GM20431 (cell line): Measurements from ENCODE around the gene ADARB2.
"Not testable (repeated sequence)": the region's sequence is repeated elsewhere in the genome, so short reads cannot be mapped to it uniquely, and the experiment has no call there.

Experiments used
- in situ Hi-C: fragments of 300-500 bp; cut with MseI, MboI; formaldehyde crosslinking; loops from one replicate; pipeline ENCODE4 v1.15.0; 2020; ENCODE audit warnings: low sequenced_read_pairs; ENCODE audit not compliant: unreplicated experiment

Gene ADARB2

DNA sequence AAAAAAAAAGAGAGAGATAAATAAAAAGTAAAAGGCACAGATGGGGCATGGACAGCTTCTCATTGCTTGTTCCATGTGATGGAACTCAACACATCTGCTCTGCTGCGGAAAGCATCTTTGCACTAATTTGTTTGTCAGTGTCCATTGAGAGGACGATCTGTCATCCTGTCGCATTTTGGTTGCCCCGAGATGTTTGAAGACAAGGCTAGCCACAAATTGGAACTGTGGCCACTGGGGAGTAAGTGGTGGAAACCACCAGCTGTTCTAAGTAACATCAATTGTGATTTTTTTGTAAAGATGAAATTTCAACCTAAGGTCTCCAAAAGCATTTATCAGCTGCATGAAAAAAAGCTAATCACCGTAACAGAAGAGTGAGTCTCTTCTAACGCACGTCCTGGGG is 312.7 kb downstream of the ADARB2 start:
- in situ Hi-C loops, result no loop called here

GRCh38 chr10:1423676-1424253 is 313.6 kb downstream of the ADARB2 start:
- in situ Hi-C loops, result no loop called here

DNA sequence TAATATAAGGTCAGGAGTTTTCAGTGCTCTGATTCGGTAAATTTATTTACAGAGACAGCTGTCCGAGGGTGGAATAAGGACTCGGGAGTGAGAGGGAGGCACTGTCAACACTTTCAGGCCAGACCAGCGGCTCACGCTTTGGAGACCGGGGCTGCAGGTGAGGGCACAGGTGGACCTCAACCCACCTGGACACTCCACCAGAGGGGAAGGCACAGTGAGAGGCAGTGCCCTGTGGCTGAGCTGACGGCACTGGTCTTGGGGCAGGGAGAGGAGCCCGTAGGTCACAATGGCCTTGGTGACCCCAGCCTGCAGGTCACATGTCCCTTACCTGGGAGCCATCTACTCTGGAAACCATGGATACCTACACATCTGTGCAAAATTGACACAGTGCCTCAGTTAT is 315.1 kb downstream of the ADARB2 start:
- in situ Hi-C loops, result no loop called here

GRCh38 chr10:1420661-1421362 is 316.5 kb downstream of the ADARB2 start:
- in situ Hi-C loops, result no loop called here

- in situ Hi-C loops, result no loop called here
These were observed 317.3 kb downstream of the ADARB2 start for GRCh38 chr10:1419796-1420610.

- in situ Hi-C loops, result no loop called here
These were observed 319.2 kb downstream of the ADARB2 start for GRCh38 chr10:1418031-1418550.

GRCh38 chr10:1417574-1417973 is 319.8 kb downstream of the ADARB2 start:
- in situ Hi-C loops, result no loop called here

GRCh38 chr10:1416456-1417037 is 320.8 kb downstream of the ADARB2 start:
- in situ Hi-C loops, result no loop called here

- in situ Hi-C loops, result no loop called here
These were observed 322.4 kb downstream of the ADARB2 start for GRCh38 chr10:1414893-1415292.

GRCh38 chr10:1414346-1414745 is 323.0 kb downstream of the ADARB2 start:
- in situ Hi-C loops, result not testable (repeated sequence)

DNA sequence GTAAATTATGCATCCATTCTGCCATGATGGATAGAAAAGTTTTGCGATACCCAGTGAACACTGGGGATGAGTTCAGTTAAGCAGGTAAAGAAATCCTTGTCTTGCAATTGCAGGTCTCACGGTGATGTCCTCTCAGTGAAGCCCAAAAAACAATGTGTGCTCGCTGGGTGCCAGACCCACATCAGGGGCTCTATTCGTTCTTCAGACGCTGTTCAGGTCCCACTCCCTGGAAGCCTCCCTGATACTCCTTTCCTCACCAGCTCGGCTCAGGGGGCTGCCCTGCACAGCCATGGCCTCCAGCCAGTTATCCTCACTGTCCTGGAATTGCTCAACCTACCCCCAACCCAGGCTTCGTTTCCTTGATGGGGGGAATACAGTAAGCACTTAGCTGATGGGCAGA is 323.5 kb downstream of the ADARB2 start:
- in situ Hi-C loops, result no loop called here

- in situ Hi-C loops, result no loop called here
These were observed 324.1 kb downstream of the ADARB2 start for GRCh38 chr10:1413256-1413655.

DNA sequence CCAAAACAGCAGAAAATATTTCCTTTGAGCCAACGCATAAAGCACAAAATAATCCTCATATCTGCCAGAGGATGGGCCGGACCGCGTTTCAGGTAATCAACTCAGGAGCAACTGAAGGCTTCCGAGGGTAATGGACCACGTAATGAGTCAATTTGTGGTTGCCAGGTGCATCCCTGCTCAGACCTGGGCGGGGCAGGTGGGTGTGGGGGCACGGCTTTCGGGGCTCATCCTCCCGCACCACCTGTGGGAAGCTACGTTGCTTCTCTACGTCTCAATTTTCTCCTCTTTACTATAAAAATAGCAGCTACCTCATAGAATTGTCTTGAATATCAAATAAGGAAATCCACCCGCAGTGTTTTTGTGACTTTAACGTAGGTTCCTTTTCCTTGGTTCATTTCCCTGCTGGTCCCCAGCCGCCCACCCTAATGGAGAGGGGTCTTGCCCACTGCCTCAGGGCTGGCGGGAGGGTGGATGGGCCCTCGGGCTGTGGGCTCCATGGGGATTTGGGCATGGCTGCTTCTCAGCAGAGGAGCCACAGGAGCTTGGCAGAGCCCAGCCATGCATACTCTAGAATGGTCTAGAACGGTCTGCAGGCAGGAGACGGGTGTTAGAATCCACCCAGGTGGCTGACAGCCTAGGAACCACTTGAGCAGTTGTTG is 324.7 kb downstream of the ADARB2 start:
- in situ Hi-C loops, result no loop called here

- in situ Hi-C loops, result no loop called here
These were observed 325.4 kb downstream of the ADARB2 start for GRCh38 chr10:1411956-1412355.

- in situ Hi-C loops, result no loop called here
These were observed 325.9 kb downstream of the ADARB2 start for GRCh38 chr10:1411451-1411850.

DNA sequence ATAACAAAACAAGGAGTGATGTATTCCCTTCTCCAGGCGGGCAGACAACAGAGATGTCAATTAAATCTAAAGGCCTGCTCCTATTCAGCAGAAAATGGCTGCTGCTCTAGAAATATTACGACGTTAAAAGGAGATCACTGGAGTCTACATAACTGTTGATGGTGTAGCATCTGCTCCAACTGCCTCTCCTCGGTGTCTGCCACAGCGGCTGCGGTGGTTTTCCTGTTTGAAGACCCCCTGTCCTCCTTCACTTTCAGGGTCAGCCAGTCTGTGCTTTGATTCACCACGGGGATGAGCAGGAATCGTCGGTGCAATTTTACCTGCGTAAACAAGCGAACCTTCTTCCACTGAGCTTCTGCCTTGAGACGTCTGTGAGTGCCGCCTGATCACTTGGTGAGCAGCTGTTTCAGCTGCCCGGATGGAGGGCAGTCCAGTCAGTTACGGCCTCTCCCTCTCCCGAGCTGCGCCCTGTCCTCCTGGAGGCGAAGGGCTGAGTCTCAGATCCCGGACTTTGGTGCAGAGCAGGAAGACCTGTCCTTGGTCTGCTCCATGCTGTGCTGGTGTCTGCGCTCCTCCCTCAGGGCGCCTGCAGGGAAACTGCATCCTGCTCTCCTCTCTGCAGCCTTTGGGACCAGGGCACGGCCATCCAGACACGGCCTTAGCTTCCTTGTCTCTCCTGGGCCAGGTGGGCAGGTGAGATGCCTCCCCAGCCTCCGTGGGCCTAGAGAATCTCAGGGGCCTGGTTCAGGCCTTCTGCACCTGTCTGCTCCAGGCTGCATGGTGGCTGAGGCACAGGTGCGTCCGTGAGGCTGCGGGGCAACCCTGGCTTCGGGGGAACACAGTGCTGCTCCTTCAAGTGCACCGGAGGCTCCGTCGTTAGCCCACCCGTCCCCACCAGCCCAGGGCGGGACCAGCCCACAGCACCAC is 326.6 kb downstream of the ADARB2 start:
- in situ Hi-C loops, result no loop called here

- in situ Hi-C loops, result no loop called here
These were observed 327.3 kb downstream of the ADARB2 start for GRCh38 chr10:1410032-1410431.

DNA sequence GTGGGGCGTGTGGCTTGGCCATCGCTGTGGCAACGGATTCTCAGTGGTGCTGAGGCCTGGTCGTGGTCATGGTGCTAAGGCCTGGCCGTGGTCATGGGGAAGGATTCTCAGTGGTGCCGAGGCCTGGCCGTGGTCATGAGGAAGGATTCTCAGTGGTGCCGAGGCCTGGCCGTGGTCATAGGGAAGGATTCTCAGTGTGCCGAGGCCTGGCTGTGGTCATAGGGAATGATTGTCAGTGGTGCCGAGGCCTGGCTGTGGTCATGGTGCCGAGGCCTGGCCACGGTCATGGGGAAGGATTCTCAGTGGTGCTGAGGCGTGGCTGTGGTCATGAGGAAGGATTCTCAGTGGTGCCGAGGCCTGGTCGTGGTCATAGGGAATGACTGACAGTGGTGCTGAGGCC is 327.9 kb downstream of the ADARB2 start:
- in situ Hi-C loops, result no loop called here
